ENCODE results near the gene SYNDIG1. TPM values are rescaled to one million over a fixed set of nuclear protein-coding genes. Genes with fewer than 3 reads are reported as not detected.

The SYNDIG1 gene
- total RNA-seq, 1 experiment from 2014 or later = 5.4 TPM

- H3K4me3 Mint-ChIP-seq = no peak overlapping the region
- H3K27ac Mint-ChIP-seq = peak overlapping the region in 1 of 3 experiments; percentile 93; a peak in 2 of 7 replicates
- Histone ChIP-seq H2BK12ac (ENCODE audit: insufficient read length, low read depth, low read length) (no peak overlapping the region), H4K8ac (replicated peaks; ENCODE audit: insufficient read length, low read depth, low read length) (no peak overlapping the region), H4K5ac (ENCODE audit: insufficient read length, low read depth, low read length) (no peak overlapping the region), H3K27me3 (ENCODE audit: insufficient read depth, low read length) (no peaks in the 10 kb centered on the region), H2BK15ac (ENCODE audit: low read depth, low read length) (no peak overlapping the region), H3K4me2 (ENCODE audit: insufficient read depth, insufficient read length, low read length) (no peak overlapping the region), H2BK5ac (ENCODE audit: insufficient read length, low read length) (no peak overlapping the region), H3K4ac (ENCODE audit: low read depth, low read length) (no peak overlapping the region), H3K9me3 (ENCODE audit: control insufficient read depth, low read depth, low read length) (no peaks in the 10 kb centered on the region), H2BK120ac (ENCODE audit: low read depth, low read length, poor library complexity, severe bottlenecking) (no peak overlapping the region), H3K56ac (ENCODE audit: insufficient read length, low read depth, low read length) (no peak overlapping the region), H2AK5ac (ENCODE audit: insufficient read length, low read length) (no peak overlapping the region), H4K91ac (ENCODE audit: insufficient read length, low read depth, low read length) (no peak overlapping the region), H3K9ac (ENCODE audit: extremely low read depth, insufficient read length, low read length) (no peak overlapping the region), H3K23me2 (ENCODE audit: insufficient read length, low read depth, low read length, poor library complexity, severe bottlenecking) (peaks cover 7% of the 10 kb centered on the region), H2BK20ac (ENCODE audit: low read depth, low read length, poor library complexity, severe bottlenecking) (no peak overlapping the region), H4K20me1 (ENCODE audit: control insufficient read depth, insufficient read depth, insufficient read length) (no peaks in the 10 kb centered on the region), H3K27ac (ENCODE audit: insufficient read length, low read depth, low read length) (no peak overlapping the region), H2AFZ (ENCODE audit: low read length) (no peak overlapping the region), H3K23ac (ENCODE audit: insufficient read length, low read depth, low read length) (no peak overlapping the region), H3K14ac (ENCODE audit: insufficient read depth, low read length) (no peak overlapping the region), H3K79me2 (ENCODE audit: insufficient read depth, low read length) (no peaks in the 10 kb centered on the region), H3K4me1 (ENCODE audit: insufficient read depth, low read length) (peaks cover 24% of the 10 kb centered on the region; the same call in 1 of the 2 replicates), H3K79me1 (ENCODE audit: insufficient read depth, low read depth, low read length, poor library complexity, severe bottlenecking) (no peaks in the 10 kb centered on the region), H3T11ph (ENCODE audit: low read length) (no peak overlapping the region), H3K18ac (ENCODE audit: insufficient read length, low read depth, low read length) (no peak overlapping the region)
- H3K9me3 Mint-ChIP-seq = no peaks in the 10 kb centered on the region; a peak in 1 of 5 replicates
- no peak for TF ChIP-seq CTCF (conservative IDR thresholded peaks at IDR 0.05)
- peaks cover 11% of the 10 kb centered on the region for H3K27me3 Mint-ChIP-seq (ENCODE audit: low read depth)
- H3K4me1 Mint-ChIP-seq = peaks cover 58 to 62% of the 10 kb centered on the region in 2 experiments
- no CpG with 5 or more reads among the region's 7 CpGs for WGBS (ENCODE audit: extremely low coverage, insufficient read length, low lambda C conversion rate)
- no peak for DNase-seq
- no peaks in the 10 kb centered on the region; a peak in 1 of 7 replicates for H3K36me3 Mint-ChIP-seq (ENCODE audit: insufficient read depth in 1 of 3, low read depth in 3 of 3)
Observed at GRCh38 chr20:24444526-24445190, 24.8 kb upstream of the SYNDIG1 start.
